Cardiac fibroblast (primary cell): ENCODE results near the gene SNX4.
A peak's percentile ranks its signal among the peaks of the same experiment; 100 is the strongest.

Experiments
- DNase-seq, 2 donors: peaks; one replicate each; pipeline versions ENCODE4 v3.0.0 to v3.0.0-alpha.2; 2010; ENCODE audit warnings: low read depth in 2 of 2
- H3K4me3 ChIP-seq, 2 donors: replicated peaks in 1 of 2; 1 replicate in 1 of 2; 2 replicates in 1 of 2; pipeline ENCODE4 v1.5.1; 2011; ENCODE audit warnings: low read depth in 2 of 2, low read length in 2 of 2, mild to moderate bottlenecking in 2 of 2, moderate library complexity in 1 of 2
- CTCF ChIP-seq: IDR thresholded peaks from one replicate; pipeline ENCODE4 v1.5.1; 2011; ENCODE audit warnings: low read depth, mild to moderate bottlenecking, low read length, inconsistent platforms

Gene SNX4

GRCh38 chr3:125513490-125514115, 6.4 kb downstream of the SNX4 start:
- no peak for DNase-seq
- no peak overlapping the region for H3K4me3 ChIP-seq
- no peak for TF ChIP-seq CTCF

GRCh38 chr3:125512135-125512920, 7.7 kb downstream of the SNX4 start:
- peak; percentile 39 to 79 for DNase-seq
- no peak for TF ChIP-seq CTCF
- no peak overlapping the region for H3K4me3 ChIP-seq

GRCh38 chr3:125511420-125512118, 8.4 kb downstream of the SNX4 start:
- no peak for TF ChIP-seq CTCF
- peak in 1 of 2 donors; percentile 6 for DNase-seq

GRCh38 chr3:125507128-125507527, 12.9 kb downstream of the SNX4 start:
- no peak for TF ChIP-seq CTCF
- no peak overlapping the region for H3K4me3 ChIP-seq
- DNase-seq = no peak

More at GRCh38 chr3:125511420-125512118, 8.4 kb downstream of the SNX4 start:
- H3K4me3 ChIP-seq = no peak overlapping the region

GRCh38 chr3:125498630-125499029, 21.4 kb downstream of the SNX4 start:
- TF ChIP-seq CTCF = no peak
- DNase-seq = no peak
- H3K4me3 ChIP-seq = no peak overlapping the region

- no peak for TF ChIP-seq CTCF
- H3K4me3 ChIP-seq = no peak overlapping the region
- DNase-seq = no peak
These were observed 23.3 kb downstream of the SNX4 start for GRCh38 chr3:125496701-125497100.
